Mesenchymal stem cell (in vitro differentiated cells and primary cell): Measurements from ENCODE around the gene ST8SIA6.

Source experiments
- DNase-seq: peaks from one replicate; pipeline ENCODE4 v3.0.0-alpha.2; 2013
- H2AFZ ChIP-seq: one replicate; pipeline ENCODE4 v1.6.1; 2013; ENCODE audit warnings: low read depth, mild to moderate bottlenecking, control low read depth, inconsistent platforms, low read length, moderate library complexity
- H2AK5ac ChIP-seq: 2 replicates; pipeline ENCODE4 v1.6.1; 2013; ENCODE audit warnings: low read length, moderate library complexity, mild to moderate bottlenecking, inconsistent platforms; ENCODE audit not compliant: severe bottlenecking
- H2BK120ac ChIP-seq: one replicate; pipeline ENCODE4 v1.6.1; 2013; ENCODE audit warnings: low read depth, mild to moderate bottlenecking, inconsistent platforms, low read length, moderate library complexity
- H2BK12ac ChIP-seq, 2 experiments: one replicate each; pipeline ENCODE4 v1.6.1; 2013; ENCODE audit warnings: inconsistent platforms in 2 of 2, low read length in 2 of 2, mild to moderate bottlenecking in 2 of 2, moderate library complexity in 2 of 2, control low read depth in 1 of 2
- H2BK15ac ChIP-seq: one replicate; pipeline ENCODE4 v1.6.1; 2013; ENCODE audit warnings: mild to moderate bottlenecking, low read depth, inconsistent platforms; ENCODE audit not compliant: poor library complexity, severe bottlenecking
- H2BK5ac ChIP-seq: 2 replicates; pipeline ENCODE4 v1.6.1; 2013; ENCODE audit warnings: low read depth, mild to moderate bottlenecking, low read length, control low read depth, inconsistent platforms; ENCODE audit not compliant: poor library complexity, severe bottlenecking
- H3K14ac ChIP-seq, 2 experiments: one replicate each; pipeline ENCODE4 v1.6.1; 2013; ENCODE audit warnings: inconsistent platforms in 2 of 2, low read length in 2 of 2, control low read depth in 1 of 2, mild to moderate bottlenecking in 1 of 2, moderate library complexity in 1 of 2
- H3K18ac ChIP-seq, 2 experiments: one replicate each; pipeline ENCODE4 v1.6.1; 2013; ENCODE audit warnings: inconsistent platforms in 2 of 2, low read length in 2 of 2, control low read depth in 1 of 2, low read depth in 1 of 2, mild to moderate bottlenecking in 1 of 2
- H3K23ac ChIP-seq, 2 experiments: one replicate each; pipeline ENCODE4 v1.6.1; 2013; ENCODE audit warnings: inconsistent platforms in 2 of 2, low read length in 2 of 2, mild to moderate bottlenecking in 2 of 2, moderate library complexity in 2 of 2, control low read depth in 1 of 2
- H3K27ac ChIP-seq: 2 replicates; pipeline ENCODE4 v1.5.1; 2013; ENCODE audit warnings: mild to moderate bottlenecking, moderate library complexity, low read length, control low read depth, inconsistent platforms; ENCODE audit not compliant: poor library complexity, severe bottlenecking
- H3K27me3 ChIP-seq, 2 experiments: 2 replicates each; pipeline versions ENCODE4 v1.6.1 to v1.7.0; 2013; ENCODE audit warnings: low read length in 2 of 2, mild to moderate bottlenecking in 2 of 2, moderate library complexity in 2 of 2, control low read depth in 1 of 2, inconsistent platforms in 1 of 2; ENCODE audit not compliant: control insufficient read depth in 1 of 2, insufficient read depth in 1 of 2
- H3K36me3 ChIP-seq, 2 experiments: 2 replicates each; pipeline versions ENCODE4 v1.6.1 to v1.7.0; 2013; ENCODE audit warnings: low read length in 2 of 2, control low read depth in 1 of 2, inconsistent platforms in 1 of 2, low read depth in 1 of 2, mild to moderate bottlenecking in 1 of 2; ENCODE audit not compliant: insufficient read depth in 2 of 2, control insufficient read depth in 1 of 2
- H3K4ac ChIP-seq, 2 experiments: one replicate each; pipeline ENCODE4 v1.6.1; 2013; ENCODE audit warnings: inconsistent platforms in 2 of 2, low read length in 2 of 2, mild to moderate bottlenecking in 2 of 2, moderate library complexity in 2 of 2, control low read depth in 1 of 2, low read depth in 1 of 2
- H3K4me1 ChIP-seq: 2 replicates; pipeline ENCODE4 v1.6.1; 2013; ENCODE audit warnings: low read depth, low read length, control low read depth; ENCODE audit not compliant: control insufficient read depth, insufficient read depth
- H3K4me2 ChIP-seq: 2 replicates; pipeline ENCODE4 v1.6.1; 2013; ENCODE audit warnings: low read length, mild to moderate bottlenecking, inconsistent platforms; ENCODE audit not compliant: poor library complexity, severe bottlenecking
- H3K4me3 ChIP-seq, 2 experiments: 2 replicates each; pipeline versions ENCODE4 v1.5.1 to v1.7.0; 2013; ENCODE audit warnings: low read length in 2 of 2, mild to moderate bottlenecking in 2 of 2, control low read depth in 1 of 2, low read depth in 1 of 2; ENCODE audit not compliant: insufficient read depth in 1 of 2
- H3K79me1 ChIP-seq: replicated peaks from 2 replicates; pipeline ENCODE4 v1.6.1; 2013; ENCODE audit warnings: mild to moderate bottlenecking, control low read depth, low read length, inconsistent platforms; ENCODE audit not compliant: poor library complexity, severe bottlenecking
- H3K9ac ChIP-seq: 2 replicates; pipeline ENCODE4 v1.7.0; 2013; ENCODE audit warnings: mild to moderate bottlenecking, low read length, moderate library complexity
- H3K9me3 ChIP-seq: 2 replicates; pipeline ENCODE4 v1.7.0; 2013; ENCODE audit warnings: mild to moderate bottlenecking, low read length; ENCODE audit not compliant: control insufficient read depth
- H4K8ac ChIP-seq: one replicate; pipeline ENCODE4 v1.6.1; 2013; ENCODE audit warnings: inconsistent platforms, mild to moderate bottlenecking, low read length, moderate library complexity
- H4K91ac ChIP-seq: one replicate; pipeline ENCODE4 v1.6.1; 2013; ENCODE audit warnings: mild to moderate bottlenecking, low read length, inconsistent platforms
- WGBS: methylation state at CpG from one replicate; pipeline ENCODE4 v1.1.7; 2013; ENCODE audit warnings: mixed read lengths; 5-methylcytosine and 5-hydroxymethylcytosine counted together

Gene ST8SIA6

DNA sequence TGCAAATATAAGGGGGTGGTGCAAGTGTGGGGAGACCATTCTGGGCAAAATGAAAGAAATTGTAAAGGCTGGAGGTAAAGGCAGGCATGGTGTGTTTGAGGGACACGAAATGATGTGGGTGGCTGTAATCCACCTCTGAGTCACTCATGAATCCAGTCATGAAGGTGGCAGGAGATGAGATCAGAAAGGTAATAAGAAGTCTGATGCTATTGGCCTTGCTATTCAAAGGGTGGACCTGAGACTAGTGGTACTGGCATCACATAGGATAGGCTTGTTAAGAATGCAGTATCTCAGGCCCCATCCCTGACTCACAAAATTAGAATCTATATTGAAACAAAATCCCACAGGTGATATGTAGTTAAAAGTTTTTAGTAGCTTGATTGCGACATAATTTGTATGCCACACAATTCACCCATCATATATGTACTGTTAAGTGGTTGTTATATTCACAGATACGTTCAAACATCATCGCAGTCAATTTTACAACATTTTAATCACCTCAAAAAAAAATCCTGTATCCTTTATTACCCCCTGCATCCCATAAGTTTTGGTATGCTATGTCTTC lies 85.6 kb downstream of the ST8SIA6 start:
- WGBS = 78% methylated on average over 2 of the region's 4 CpGs
- peaks cover 7% of the 10 kb centered on the region for H3K9me3 ChIP-seq
- H3K4me3 ChIP-seq = no peak overlapping the region
- H3K23ac ChIP-seq = no peak overlapping the region
- no peak overlapping the region for H2AK5ac ChIP-seq
- no peak overlapping the region for H4K8ac ChIP-seq
- no peak overlapping the region for H4K91ac ChIP-seq
- H3K36me3 ChIP-seq = no peaks in the 10 kb centered on the region
- H3K4me1 ChIP-seq = no peaks in the 10 kb centered on the region
- no peak overlapping the region for H2BK15ac ChIP-seq
- DNase-seq = no peak
- no peak overlapping the region for H3K18ac ChIP-seq
- no peak overlapping the region for H2BK120ac ChIP-seq
- no peak overlapping the region for H2AFZ ChIP-seq
- H3K4me2 ChIP-seq = no peak overlapping the region
- H3K4ac ChIP-seq = no peak overlapping the region
- no peaks in the 10 kb centered on the region for H3K79me1 ChIP-seq
- no peak overlapping the region for H3K27ac ChIP-seq
- H2BK12ac ChIP-seq = no peak overlapping the region
- no peaks in the 10 kb centered on the region for H3K27me3 ChIP-seq
- no peak overlapping the region for H2BK5ac ChIP-seq
- no peak overlapping the region for H3K9ac ChIP-seq
- no peak overlapping the region for H3K14ac ChIP-seq

DNA sequence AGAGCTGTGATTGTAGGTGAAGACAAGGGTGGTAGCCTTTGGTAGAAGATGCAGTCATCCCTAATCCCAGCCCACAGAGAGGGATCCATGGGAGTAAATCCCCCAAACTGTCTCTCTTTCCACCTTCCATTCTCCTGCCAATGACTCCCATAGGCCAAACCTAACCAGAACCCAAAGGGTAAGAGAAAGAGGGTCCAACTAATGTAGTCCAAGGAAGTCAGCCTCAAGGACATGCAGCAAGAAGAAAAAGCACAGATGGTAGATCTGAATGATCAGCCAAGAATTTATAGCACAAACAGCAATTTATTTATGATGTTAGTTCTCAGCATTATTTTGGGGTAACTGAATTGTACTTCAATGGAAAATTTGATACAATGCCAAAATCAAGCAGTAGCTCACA lies 87.7 kb downstream of the ST8SIA6 start:
- no peak overlapping the region for H3K4me2 ChIP-seq
- peaks cover 9% of the 10 kb centered on the region for H3K9me3 ChIP-seq
- H3K14ac ChIP-seq = no peak overlapping the region
- H2BK12ac ChIP-seq = no peak overlapping the region
- no peak overlapping the region for H2AFZ ChIP-seq
- H3K4ac ChIP-seq = no peak overlapping the region
- H3K27me3 ChIP-seq = no peaks in the 10 kb centered on the region
- H3K9ac ChIP-seq = no peak overlapping the region
- no peak for DNase-seq
- no peak overlapping the region for H3K27ac ChIP-seq
- H3K36me3 ChIP-seq = no peaks in the 10 kb centered on the region
- H3K18ac ChIP-seq = no peak overlapping the region
- H4K8ac ChIP-seq = no peak overlapping the region
- H2AK5ac ChIP-seq = no peak overlapping the region
- H2BK15ac ChIP-seq = no peak overlapping the region
- no peak overlapping the region for H2BK5ac ChIP-seq
- no peaks in the 10 kb centered on the region for H3K79me1 ChIP-seq
- no peak overlapping the region for H3K23ac ChIP-seq
- no peak overlapping the region for H3K4me3 ChIP-seq
- no peaks in the 10 kb centered on the region for H3K4me1 ChIP-seq
- no peak overlapping the region for H2BK120ac ChIP-seq
- no peak overlapping the region for H4K91ac ChIP-seq

DNA sequence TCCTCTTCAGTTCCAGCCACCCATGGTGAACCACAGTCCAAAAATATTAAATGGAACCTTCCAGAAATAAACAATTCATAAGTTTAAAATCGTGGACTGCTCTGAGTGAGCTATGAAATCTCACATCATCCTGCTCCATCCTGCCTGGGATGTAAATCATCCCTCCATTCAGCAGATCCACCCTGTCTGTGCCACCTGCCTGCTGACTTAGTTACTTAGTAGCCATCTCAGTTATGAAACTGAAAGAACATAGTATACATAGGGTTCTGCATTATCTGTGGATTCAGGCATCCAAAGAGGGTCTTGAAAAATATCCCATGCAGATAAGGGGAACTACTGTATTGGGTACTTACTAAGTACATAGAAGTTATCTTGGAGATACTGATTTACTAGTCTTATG lies 89.0 kb downstream of the ST8SIA6 start:
- H3K4me1 ChIP-seq = no peaks in the 10 kb centered on the region
- H3K9ac ChIP-seq = no peak overlapping the region
- H3K4me2 ChIP-seq = no peak overlapping the region
- H3K18ac ChIP-seq = no peak overlapping the region
- no peak overlapping the region for H3K4me3 ChIP-seq
- H3K27me3 ChIP-seq = no peaks in the 10 kb centered on the region
- H3K79me1 ChIP-seq = no peaks in the 10 kb centered on the region
- H3K27ac ChIP-seq = no peak overlapping the region
- no peak overlapping the region for H2BK120ac ChIP-seq
- no peak overlapping the region for H3K4ac ChIP-seq
- H4K8ac ChIP-seq = no peak overlapping the region
- no peak overlapping the region for H2BK12ac ChIP-seq
- no peak overlapping the region for H3K23ac ChIP-seq
- DNase-seq = no peak
- no peak overlapping the region for H2AK5ac ChIP-seq
- H2BK15ac ChIP-seq = no peak overlapping the region
- H4K91ac ChIP-seq = no peak overlapping the region
- no peaks in the 10 kb centered on the region for H3K36me3 ChIP-seq
- no peak overlapping the region for H2AFZ ChIP-seq
- no peak overlapping the region for H2BK5ac ChIP-seq
- 38% methylated on average over 1 of the region's 1 CpG for WGBS
- no peak overlapping the region for H3K14ac ChIP-seq
- peaks cover 9% of the 10 kb centered on the region for H3K9me3 ChIP-seq

DNA sequence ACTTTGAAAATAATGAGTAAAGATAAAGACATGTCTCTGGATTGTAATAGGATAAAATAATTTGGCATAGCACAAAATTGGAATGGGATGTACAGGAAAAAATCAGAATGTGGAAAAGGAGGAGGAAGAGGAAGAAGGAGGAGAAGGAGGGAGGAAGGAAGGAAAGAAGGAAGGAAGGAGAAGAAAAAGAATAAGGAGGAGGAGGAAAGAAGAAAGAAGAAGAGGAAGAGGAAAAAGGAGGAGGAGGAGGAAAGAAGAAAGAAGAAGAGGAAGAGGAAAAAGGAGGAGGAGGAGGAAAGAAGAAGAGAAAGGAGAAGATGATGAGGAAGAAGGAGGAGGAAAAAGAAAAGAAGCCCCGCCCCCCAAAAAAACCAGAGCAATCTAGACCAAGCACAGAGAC lies 95.9 kb downstream of the ST8SIA6 start:
- Histone ChIP-seq H2BK120ac (no peak overlapping the region), H3K27ac (no peak overlapping the region), H2AK5ac (no peak overlapping the region), H2AFZ (no peak overlapping the region), H2BK12ac (no peak overlapping the region), H3K4me3 (no peak overlapping the region), H3K18ac (no peak overlapping the region), H3K9ac (no peak overlapping the region), H3K4ac (no peak overlapping the region), H3K36me3 (no peaks in the 10 kb centered on the region), H3K23ac (no peak overlapping the region), H3K4me2 (no peak overlapping the region), H3K27me3 (peaks cover 4% of the 10 kb centered on the region in 2 experiments), H3K9me3 (peaks cover 2% of the 10 kb centered on the region), H2BK15ac (no peak overlapping the region), H4K8ac (no peak overlapping the region), H4K91ac (no peak overlapping the region), H2BK5ac (no peak overlapping the region), H3K79me1 (no peaks in the 10 kb centered on the region), H3K4me1 (no peaks in the 10 kb centered on the region), H3K14ac (no peak overlapping the region)
- WGBS = no CpG with 5 or more reads among the region's 1 CpG
- no peak for DNase-seq
